ENCODE data around the gene THNSL1.
"Not testable (repeated sequence)": the region's sequence is repeated elsewhere in the genome, so short reads cannot be mapped to it uniquely, and the experiment has no call there.

THNSL1 gene

GRCh38 chr10:25016376-25017153 is at the start of gene THNSL1:
TSS of gene THNSL1 (plus strand) at chr10:25016612. CDS start at chr10:25023224, 6,612 bp downstream.
- peak; percentile 99 for DNase-seq

- DNase-seq: no peak
These were observed 49.4 kb upstream of the THNSL1 start for GRCh38 chr10:24966962-24967481.

- no peak for DNase-seq
These were observed 48.1 kb upstream of the THNSL1 start for GRCh38 chr10:24968349-24968748.

- not testable (repeated sequence) for DNase-seq
These were observed 47.5 kb upstream of the THNSL1 start for GRCh38 chr10:24968951-24969350.

- DNase-seq: peak; percentile 54
These were observed 46.6 kb upstream of the THNSL1 start for GRCh38 chr10:24969841-24970281.

GRCh38 chr10:24971374-24971773 is 45.0 kb upstream of the THNSL1 start:
- DNase-seq: no peak

- no peak for DNase-seq
These were observed 43.2 kb upstream of the THNSL1 start for GRCh38 chr10:24973163-24973562.

- DNase-seq: peak; percentile 65
These were observed 41.4 kb upstream of the THNSL1 start for GRCh38 chr10:24974976-24975375.

GRCh38 chr10:24979685-24980084 is 36.7 kb upstream of the THNSL1 start:
- no peak for DNase-seq

GRCh38 chr10:24981161-24981710 is 35.2 kb upstream of the THNSL1 start:
- no peak for DNase-seq

- no peak for DNase-seq
These were observed 33.9 kb upstream of the THNSL1 start for GRCh38 chr10:24982319-24983112.

GRCh38 chr10:24983130-24983529 is 33.3 kb upstream of the THNSL1 start:
- DNase-seq: no peak

- peak; percentile 43 for DNase-seq
These were observed 32.5 kb upstream of the THNSL1 start for GRCh38 chr10:24983946-24984345.

GRCh38 chr10:24984906-24985305 is 31.5 kb upstream of the THNSL1 start:
- DNase-seq: no peak

- DNase-seq: no peak
These were observed 27.4 kb upstream of the THNSL1 start for GRCh38 chr10:24988831-24989640.

GRCh38 chr10:24989867-24990266 is 26.5 kb upstream of the THNSL1 start:
- DNase-seq: no peak

GRCh38 chr10:24991298-24991697 is 25.1 kb upstream of the THNSL1 start:
- DNase-seq: no peak

- no peak for DNase-seq
These were observed 23.8 kb upstream of the THNSL1 start for GRCh38 chr10:24992512-24993133.

GRCh38 chr10:24993237-24993958 is 23.0 kb upstream of the THNSL1 start:
- no peak for DNase-seq

GRCh38 chr10:24995072-24995471 is 21.3 kb upstream of the THNSL1 start:
- DNase-seq: no peak

- no peak for DNase-seq
These were observed 18.4 kb upstream of the THNSL1 start for GRCh38 chr10:24998044-24998443.

Measured in fibroblast of skin of right biceps (primary cell).